Measurements from ENCODE around the gene PLPPR1.

Gene PLPPR1

DNA sequence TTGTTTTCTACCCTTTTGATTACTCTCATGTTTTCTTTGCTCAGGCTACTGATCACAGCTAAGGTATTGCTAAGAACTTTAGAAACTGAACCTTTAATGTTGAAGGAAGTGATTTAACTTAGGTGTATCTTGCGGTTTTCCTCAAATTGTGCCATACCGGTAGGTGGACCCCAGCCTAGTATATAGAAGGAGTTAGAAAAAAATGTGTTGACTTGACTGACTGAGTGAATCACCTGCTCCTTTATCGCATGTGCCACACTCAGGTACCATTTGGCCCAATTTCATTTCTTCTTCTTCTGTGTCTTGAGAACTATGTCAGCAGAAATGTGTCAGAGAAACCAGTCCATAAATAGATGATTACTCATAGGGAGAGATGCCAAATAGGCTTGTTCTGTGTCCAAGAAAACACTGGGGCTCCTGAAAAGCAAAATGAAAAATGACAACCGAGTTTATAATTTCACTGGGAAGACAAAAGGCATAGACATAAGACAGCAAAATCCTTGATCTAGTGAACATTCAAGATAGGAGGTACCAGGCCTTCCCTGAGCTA lies 19.4 kb downstream of the PLPPR1 start:
- no peak for DNase-seq (ENCODE audit: low spot score)

DNA sequence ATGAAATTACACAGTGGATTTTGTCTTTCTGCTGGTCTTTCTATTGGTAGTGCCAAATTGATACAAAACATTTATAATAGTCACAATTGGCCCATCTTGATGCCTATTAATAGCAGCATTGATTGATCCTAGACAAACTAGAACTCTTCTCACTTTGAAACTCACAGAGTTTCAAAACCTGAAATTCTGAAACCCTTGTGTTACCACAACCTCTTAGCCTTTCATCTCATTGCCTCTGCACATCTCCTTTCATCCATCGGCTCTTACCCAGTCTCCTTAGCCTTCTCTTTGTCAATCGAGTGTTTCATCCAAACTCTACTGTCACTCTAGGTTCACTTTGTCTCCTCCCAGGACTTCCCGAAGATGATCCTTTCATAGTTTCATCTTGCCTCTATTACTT lies 22.1 kb downstream of the PLPPR1 start:
- DNase-seq (ENCODE audit: low spot score): no peak

DNA sequence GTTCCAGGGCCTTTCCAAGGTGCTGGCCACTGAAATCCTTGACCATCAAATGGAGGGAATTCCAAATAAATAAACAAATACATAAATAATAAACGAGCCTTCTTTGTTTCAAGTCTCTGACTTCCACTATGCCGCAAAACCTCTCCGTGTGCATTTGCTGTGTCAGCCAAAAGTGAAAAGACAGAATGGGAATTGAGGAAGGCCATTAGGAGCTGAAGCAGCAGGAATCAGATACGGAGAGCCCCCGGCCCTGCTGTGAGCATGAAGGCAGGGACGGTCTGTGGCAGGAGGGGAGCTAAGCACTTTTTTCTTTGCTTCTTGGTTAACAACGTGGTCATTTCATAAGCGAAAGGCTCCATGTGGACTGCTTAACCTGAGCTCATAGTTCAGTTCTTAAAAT lies 26.1 kb downstream of the PLPPR1 start:
- DNase-seq (ENCODE audit: low spot score): no peak

DNA sequence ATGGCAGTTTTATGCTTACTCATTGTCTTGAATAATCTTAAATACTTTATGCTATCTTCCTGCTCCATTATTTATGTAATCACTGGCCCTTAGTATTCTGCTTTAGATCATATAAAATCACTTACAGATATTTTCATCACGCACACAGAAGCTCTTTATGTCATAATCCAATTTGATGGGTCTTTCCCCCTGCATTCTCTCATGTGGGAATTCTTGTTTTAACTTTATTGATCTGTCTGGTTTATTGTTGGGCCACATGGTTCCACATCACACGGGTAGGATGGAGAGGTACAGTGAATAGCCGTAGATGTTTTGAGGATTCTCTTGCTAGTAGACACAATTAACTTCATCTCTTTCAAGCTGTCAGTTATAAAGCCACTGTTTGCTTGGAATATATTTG lies 27.0 kb downstream of the PLPPR1 start:
- no peak for DNase-seq (ENCODE audit: low spot score)

DNA sequence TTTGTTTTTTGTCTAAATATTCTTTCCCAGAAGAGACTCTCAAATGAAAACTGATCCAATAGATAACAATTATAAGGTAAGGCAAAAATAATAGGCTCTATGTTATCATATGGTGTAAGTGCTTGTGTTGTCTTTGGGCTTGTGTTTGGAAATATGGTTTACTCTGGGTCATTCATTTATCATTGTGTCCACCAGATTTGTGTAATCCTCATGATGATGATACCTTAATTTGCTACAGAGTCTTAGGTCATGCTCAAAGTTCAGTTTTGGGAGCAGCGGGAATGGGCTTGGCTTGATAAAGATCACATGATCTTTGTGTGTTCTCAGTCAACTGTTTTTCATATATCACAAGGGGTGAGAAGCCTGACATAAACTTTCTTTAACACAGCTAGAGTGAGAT lies 34.2 kb downstream of the PLPPR1 start:
- no peak for DNase-seq (ENCODE audit: low spot score)

DNA sequence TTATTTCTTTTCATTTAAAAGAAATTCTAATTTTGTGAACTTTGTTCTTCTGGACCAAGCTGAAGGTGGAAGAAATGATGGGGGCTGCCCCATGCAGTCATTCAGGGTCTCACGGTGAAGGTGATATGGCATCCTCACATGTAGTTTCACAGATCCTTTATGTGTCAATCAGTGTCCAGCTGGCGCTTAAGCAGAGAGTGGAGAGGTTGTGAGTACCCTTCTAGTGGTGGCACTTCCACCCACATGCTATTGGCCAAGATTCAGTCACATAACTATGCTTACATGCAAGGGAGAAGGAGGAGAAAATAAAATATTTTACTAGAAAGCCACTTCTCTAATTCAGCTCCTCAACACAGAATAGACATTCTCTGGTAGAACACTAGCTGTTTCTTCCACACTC lies 34.7 kb downstream of the PLPPR1 start:
- no peak for DNase-seq (ENCODE audit: low spot score)

DNA sequence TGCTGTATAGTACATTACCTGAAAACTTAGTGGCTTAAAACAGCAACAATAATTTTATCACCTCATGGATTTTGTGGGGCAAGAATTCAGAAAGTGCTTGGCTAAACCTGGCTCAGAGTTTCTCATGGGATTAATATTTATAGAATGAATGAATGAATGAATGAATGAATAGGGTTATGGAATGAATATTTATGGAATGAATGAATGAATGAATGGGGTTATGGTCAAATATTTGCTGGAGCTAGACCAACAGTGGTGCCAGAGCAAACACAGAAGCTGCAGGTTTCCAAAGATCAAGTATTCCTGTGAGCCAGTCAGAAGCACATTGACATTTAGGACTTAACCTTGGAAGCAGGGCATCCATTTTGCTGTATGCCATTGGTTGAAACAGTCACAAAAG lies 35.7 kb downstream of the PLPPR1 start:
- no peak for DNase-seq (ENCODE audit: low spot score)

DNA sequence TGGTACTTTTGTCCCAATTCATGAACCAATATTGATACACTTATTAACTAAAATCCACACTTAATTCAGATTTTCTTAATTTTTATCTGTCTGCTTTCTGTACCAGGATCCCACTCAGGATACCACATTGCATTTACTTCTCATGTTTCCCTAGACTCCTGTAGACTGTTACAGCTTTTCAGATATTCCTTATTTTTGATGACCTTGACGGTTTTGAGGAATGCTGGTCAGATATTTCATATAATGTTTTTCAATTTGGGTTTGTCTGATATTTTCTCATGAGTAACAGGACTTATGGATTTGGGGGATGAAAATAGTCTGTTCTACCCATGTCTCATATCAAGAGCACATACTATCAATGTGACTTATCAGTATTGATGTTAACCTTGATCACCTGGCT lies 37.4 kb downstream of the PLPPR1 start:
- no peak for DNase-seq (ENCODE audit: low spot score)

DNA sequence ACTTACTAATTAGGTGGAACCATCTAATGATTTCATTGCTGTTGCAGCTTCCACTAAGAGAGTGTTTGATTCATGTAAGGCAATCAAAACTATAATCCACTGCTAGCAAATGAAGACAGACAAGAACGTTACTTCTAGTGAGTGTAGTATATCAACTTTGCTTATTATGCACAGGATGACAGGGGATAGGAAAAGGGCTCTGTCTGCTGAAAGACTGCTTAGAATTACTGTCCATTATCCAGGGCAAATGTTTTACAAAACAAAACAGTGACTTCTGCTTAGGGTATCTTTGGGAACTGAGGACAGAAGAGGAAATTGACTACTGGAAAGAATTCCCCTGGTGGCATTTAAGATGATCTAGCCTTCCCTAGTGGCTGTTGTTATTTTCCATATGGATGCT lies 40.2 kb downstream of the PLPPR1 start:
- no peak for DNase-seq (ENCODE audit: low spot score)

DNA sequence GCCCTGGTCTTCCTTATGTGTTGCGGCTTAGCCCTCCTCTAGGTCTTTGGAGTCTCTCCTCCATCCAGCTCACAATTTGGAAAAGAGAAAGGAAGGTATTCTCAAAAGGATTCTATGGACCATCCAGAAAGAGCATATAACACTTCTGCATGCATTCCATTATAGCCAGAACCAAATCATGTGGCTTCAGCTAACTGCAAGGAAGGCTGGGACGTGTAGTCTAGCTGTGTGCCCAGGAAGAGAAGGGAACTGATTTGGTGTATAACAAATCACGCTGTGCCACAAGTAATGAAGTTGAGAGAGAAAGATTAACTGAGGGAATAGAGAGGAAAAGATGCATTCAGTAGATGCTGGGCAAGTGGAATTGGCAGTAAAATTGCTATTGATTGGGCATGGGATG lies 43.7 kb downstream of the PLPPR1 start:
- DNase-seq (ENCODE audit: low spot score): no peak

DNA sequence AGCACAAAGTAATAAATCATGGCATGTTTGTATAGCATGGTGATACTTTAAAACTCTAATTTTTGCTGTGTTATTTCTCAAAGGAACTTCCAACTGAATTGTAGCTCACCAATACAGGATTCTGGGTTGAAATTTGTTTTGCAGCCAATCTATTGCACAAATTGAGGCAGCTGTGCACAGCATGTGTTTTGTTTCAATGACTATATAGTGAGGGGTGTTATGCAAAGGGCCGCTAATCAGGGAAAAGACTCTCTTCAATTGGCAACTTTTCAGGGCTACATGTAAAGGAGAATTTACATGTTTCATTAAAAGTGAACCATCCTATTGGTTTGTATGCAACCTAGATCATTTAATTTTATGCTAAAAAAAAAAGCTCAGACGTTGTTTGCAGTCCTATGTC lies 44.6 kb downstream of the PLPPR1 start:
- DNase-seq (ENCODE audit: low spot score): no peak

DNA sequence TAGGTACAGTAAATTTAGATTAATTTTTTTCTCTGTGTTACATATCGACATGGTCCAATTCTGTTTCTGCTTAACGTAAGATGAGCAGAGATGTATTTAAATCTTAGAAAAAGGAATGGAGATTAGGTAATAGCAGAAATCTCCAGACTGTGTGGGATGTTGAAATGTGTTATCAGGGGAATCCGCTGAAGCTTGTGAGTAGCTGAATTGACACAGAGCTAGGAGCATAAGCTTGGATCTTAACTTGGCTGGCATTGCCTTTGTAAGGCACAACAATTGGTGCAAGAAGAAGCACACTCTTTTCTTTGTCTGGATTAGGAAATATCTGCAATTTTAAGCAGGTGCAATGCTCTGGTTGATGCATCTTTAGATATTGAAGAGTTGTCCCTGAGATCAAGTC lies 53.1 kb downstream of the PLPPR1 start:
- peak; percentile 14 for DNase-seq (ENCODE audit: low spot score)

DNA sequence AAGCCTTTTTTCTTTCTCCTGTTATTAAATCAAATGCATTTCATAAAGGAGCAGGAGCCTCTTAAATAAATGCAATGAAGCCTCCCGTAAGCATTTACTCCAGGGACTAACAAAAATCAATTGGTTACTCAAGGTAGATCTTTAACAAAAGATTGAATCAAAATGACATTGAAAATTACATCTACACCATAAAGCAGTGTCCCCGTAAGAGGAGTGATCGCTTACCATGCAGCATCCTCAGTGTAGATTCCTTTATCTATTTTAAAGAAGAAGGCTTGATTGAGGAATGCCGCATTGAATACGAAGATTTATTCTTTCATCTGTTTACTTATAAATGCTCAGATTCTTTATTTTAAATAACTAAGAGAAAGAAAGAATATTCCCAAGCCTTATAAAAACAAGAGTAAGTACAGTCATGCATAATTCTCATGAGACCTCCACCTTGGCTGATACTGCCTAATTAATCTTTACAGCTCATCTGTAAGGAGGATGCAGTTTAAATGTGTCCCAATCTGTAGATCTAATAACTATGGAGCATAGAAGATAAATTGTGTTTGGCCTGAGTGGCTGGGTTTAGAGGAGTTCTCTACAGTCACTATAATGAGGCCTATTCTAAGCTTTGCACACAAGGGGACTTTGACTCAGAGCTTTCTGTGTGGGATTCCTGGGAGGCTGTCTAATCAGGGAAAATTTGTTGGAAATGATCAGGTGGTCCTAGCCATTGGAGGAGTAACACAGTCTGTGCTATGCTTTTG lies 55.1 kb downstream of the PLPPR1 start:
- DNase-seq (ENCODE audit: low spot score): no peak

DNA sequence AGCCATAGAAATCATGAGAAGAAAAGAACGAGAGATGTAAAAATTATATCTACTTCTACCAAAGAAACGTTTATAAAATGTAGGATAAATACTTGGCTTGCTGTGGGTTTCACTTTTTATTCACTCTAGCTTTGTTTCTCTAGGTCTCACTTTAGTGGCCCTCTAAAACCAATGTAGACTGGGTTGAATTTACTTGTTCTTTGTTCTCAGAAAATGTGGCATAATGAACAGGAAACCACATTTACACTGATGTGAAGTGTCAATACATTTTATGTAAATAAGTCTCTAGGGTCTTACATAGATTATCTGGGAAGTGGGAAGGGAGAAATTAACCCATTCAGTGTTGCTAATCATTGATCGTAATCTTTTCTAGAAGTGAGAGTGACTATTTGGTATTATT lies 58.9 kb downstream of the PLPPR1 start:
- DNase-seq (ENCODE audit: low spot score): no peak

DNA sequence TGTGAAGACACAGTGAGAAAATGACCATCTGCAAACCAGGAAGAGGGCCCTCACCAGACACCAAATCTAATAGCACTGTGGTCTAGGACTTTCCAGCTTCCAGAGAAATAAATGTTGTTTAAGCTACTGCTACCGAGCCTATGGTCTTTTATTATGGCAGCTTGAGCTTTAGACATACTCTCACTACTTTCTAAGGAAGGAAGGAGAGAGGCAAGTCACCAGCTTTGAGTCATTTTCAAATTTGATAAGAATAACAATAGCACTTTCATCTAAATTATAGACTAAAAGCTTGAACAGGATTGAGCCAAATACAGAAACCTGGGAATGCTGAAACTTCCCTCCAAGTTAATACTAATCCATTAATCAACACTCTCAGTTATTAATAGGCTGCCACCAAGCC lies 64.4 kb downstream of the PLPPR1 start:
- no peak for DNase-seq (ENCODE audit: low spot score)

DNA sequence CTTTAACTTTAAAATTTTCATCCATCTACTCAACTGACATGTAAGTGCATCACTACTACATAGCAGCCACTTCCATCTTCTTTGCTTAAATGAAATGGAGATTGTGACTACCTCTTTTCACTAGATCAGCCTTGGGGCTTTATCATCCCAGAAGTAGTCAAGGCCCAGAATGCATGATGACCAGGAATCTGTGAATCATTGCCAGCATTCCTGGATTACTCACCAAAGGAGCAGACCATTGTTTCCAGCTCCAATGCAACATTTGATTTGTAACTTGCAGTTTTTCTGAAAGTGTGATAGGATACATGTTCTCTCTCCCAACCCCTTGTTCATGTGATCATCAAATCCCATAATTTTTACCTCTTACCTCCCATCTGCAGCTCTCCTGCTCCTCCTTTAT lies 65.1 kb downstream of the PLPPR1 start:
- no peak for DNase-seq (ENCODE audit: low spot score)

DNA sequence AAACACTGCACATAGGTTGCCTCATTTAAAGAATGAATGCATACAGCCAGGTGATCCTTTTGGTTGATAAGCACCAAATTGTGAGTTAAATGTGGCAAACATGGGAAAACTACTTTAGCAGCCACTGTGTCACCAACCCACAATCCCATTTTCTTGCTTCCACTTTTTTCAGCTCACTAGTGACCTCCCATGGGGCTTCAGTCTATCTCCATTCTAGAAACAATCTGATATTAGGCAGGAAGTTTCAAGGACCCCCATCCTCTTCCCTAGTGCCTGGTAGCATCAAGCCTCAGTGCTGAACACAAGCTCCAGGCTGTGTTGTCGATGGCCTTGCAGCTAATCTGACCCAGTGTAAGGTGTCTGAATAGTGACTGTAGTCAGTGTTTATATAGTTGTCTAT lies 66.2 kb downstream of the PLPPR1 start:
- no peak for DNase-seq (ENCODE audit: low spot score)

DNA sequence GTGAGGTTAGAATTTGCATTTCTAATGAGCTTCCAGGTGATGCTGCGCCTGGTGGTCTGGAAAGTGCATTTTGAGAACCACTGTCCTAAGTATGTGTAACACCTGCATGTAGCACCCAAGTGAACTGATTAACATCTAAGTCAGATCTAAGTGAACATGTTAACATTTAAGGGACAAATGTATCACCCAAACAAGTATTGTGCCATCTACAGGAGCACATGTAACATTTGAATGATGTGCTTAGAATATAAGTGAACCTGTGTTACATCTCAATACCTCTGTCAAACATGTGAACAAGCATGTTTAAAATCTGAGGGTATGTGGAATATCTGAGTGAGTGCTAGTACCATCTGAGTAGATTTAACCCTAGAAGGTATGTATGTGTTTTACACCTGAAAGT lies 68.7 kb downstream of the PLPPR1 start:
- no peak for DNase-seq (ENCODE audit: low spot score)

DNA sequence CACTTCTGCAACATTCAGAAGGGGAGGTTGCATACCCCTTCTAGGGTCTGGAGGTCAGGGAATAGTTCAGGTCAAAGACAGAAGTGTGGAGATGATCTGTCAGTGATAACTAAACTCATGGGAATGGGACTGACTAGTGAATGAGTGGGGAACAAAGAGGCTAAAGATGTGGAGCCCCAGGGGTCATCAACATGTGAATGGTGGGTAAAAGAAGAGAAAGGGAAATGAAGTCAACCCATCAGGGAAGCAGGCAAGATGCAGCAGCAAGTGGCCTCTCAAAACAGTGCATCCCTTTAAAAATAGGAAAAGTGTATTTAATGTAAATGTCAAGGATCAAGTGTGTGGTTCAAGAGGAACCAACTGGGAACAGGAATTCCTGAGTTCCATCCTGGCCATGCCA lies 69.9 kb downstream of the PLPPR1 start:
- DNase-seq (ENCODE audit: low spot score): no peak

DNA sequence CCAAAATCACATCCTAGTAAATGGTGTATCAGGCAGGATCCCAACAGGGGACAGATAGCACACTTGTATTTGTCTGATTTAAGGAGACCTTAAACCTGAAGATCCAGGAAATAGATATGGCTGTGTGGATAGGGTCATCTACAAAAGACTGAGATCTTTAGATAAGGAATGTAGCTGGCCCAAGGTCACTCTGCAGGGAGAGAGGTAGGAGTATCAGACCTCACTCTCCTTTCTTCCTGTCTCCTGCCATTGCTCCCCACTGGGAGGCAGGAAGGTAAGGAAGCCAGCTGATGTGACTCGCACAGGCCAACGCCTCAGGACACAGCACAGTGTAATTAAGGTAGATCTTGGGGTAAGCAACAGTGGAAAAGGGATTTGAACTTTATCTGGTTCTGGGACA lies 85.8 kb downstream of the PLPPR1 start:
- DNase-seq (ENCODE audit: low spot score): no peak

DNA sequence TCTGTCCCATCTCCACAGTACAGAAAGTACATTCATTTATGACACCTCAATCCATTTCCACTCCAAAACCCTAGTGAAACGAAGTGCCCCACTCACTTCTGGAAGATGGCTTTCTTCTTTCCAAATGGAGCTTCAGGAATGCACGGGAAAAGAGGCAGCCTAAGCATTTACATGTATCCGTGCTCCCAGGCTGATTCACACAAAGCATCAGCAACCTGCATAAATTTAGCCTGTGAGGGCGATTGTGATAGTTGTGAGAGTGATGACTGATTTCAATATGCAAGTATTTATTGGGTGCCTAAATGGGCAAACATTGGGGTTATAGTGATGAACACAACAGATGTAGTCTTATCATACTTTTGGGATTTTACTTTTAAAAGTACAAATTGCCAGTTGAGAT lies 86.6 kb downstream of the PLPPR1 start:
- peak; percentile 28 for DNase-seq (ENCODE audit: low spot score)

DNA sequence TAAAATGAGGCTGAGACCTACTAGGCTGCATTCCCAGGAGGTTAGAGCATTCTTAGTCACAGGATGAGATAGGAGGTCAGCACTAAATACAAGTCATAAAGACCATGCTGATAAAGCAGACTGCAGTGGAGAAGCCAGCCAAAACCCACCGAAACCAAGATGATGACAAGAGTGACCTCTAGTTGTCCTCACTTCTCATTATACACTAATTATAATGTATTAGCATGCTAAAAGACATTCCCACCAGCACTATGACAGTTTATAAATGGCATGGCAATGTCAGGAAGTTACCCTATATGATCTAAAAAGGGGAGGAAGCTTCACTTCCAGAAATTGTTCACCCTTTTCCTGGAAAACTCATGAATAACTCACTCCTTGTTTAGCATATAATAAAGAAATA lies 88.6 kb downstream of the PLPPR1 start:
- DNase-seq (ENCODE audit: low spot score): no peak

DNA sequence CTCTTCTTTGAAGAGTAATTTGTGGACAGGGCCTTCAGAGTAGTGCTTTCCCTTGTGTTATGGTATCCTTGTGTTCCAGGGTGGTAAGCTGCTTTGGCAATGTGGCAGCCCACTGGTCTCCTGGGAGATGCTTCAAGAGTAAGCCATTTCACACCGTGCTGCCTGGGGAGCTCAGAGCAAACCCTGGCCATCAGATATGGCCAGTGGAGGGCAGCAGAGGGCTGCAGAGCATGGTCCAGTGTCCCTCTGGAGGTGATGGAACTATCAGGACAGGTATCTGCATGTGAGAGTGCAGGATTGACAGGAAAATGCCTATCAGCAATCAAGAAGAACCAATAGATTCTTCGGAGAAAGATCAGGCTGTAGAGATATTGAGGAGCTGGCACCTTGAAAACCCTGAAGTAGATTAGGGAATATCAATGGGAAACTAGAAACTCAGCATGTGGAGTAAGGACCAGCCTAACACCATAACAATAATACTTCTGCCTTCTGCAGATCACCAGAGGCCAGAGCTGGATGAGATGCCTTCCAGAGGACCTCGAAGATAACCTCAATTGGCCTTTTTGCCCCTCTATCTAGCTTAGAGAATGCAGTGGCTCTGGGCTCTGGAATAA lies 90.8 kb downstream of the PLPPR1 start:
- peak; percentile 79 for DNase-seq (ENCODE audit: low spot score)

DNA sequence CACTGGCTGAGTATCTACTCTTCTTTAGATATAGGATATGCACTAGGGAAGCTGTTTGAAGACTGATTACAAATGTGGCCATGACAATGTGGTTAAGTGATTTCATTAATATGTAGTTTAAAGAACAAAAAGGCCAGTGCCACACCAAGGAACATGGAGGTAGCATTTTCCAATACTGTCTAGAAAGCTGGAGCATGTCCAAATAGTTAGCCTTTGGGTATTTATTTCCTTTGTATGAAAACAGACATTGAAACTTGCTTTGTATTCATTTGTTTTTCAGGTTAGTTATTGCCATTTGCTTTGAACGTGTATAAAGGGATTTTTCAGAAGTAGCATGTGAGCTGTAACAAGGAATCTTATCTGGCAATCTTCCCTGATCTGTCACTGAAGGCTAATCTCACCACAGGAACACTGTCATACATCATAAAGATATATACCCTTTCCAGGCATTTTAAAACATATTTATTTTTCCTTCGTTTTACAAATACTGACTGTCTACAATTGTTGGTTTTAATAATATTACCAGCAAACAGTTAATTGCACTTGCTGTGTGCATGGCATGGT lies 93.4 kb downstream of the PLPPR1 start:
- DNase-seq (ENCODE audit: low spot score): no peak
